IMR-90 (cell line): Measurements from ENCODE around the gene FOXD3. TPM values are rescaled to one million over a fixed set of nuclear protein-coding genes. Genes with fewer than 3 reads are reported as not detected.
A peak's percentile ranks its signal among the peaks of the same experiment; 100 is the strongest.

Experiments
- ATAC-seq: fragments of 200-7000 bp; cut with Tn5 transposase; 2 replicates; pipeline ENCODE4 v1.9.1; 2020; ENCODE audit warnings: low read depth, mild to moderate bottlenecking, moderate library complexity
- BruUV-seq: library from RNA; stranded (reverse); fragments of 400-500 nt; replicated peaks from 2 replicates; lab custom pipeline; 2021; lab: Mats Ljungman, UMichigan
- CTCF ChIA-PET: fragments of 300-600 bp; formaldehyde crosslinking; extraction: SDS; loops from one replicate; lab custom pipeline; 2021; ENCODE audit warnings: antibody characterized with exemption; lab: Yijun Ruan, JAX
- POLR2A ChIA-PET: fragments of 300-600 bp; sonication (Branson Sonifier 250); formaldehyde crosslinking; loops from one replicate; lab custom pipeline; 2022; ENCODE audit warnings: antibody characterized with exemption; ENCODE audit not compliant: unreplicated experiment; lab: Charles Lee
- DNase-seq: peaks from one replicate; pipeline ENCODE4 v3.0.0; 2013
- H2AFZ ChIP-seq: replicated peaks from 2 replicates; pipeline ENCODE3; 2013; ENCODE audit warnings: low read length, mild to moderate bottlenecking; ENCODE audit not compliant: poor library complexity
- H2AK5ac ChIP-seq: 2 replicates; pipeline ENCODE4 v1.6.1; 2013; ENCODE audit warnings: low read depth, low read length, inconsistent platforms
- H2AK9ac ChIP-seq: replicated peaks from 2 replicates; pipeline ENCODE3; 2013; ENCODE audit warnings: mild to moderate bottlenecking, low read depth, low read length, moderate library complexity; ENCODE audit not compliant: poor library complexity
- H2BK120ac ChIP-seq: 2 replicates; pipeline ENCODE4 v1.6.1; 2013; ENCODE audit warnings: low read depth, low read length, inconsistent platforms
- H2BK15ac ChIP-seq: 3 replicates; pipeline ENCODE4 v1.6.1; 2013; ENCODE audit warnings: low read depth, low read length, inconsistent platforms
- H2BK20ac ChIP-seq: 2 replicates; pipeline ENCODE4 v1.6.1; 2013; ENCODE audit warnings: low read depth, mild to moderate bottlenecking, inconsistent platforms, low read length, moderate library complexity
- H2BK5ac ChIP-seq: 2 replicates; pipeline ENCODE4 v1.6.1; 2013; ENCODE audit warnings: mild to moderate bottlenecking, low read depth, low read length, inconsistent platforms; ENCODE audit not compliant: poor library complexity, severe bottlenecking
- H3K14ac ChIP-seq: replicated peaks from 2 replicates; pipeline ENCODE4 v1.6.1; 2013; ENCODE audit warnings: low read depth, low read length, inconsistent platforms
- H3K18ac ChIP-seq: 2 replicates; pipeline ENCODE4 v1.6.1; 2013; ENCODE audit warnings: low read depth, low read length, control low read depth
- H3K23ac ChIP-seq: 2 replicates; pipeline ENCODE4 v1.6.1; 2013; ENCODE audit warnings: low read depth, low read length, inconsistent platforms
- H3K27ac ChIP-seq: 2 replicates; pipeline ENCODE4 v1.5.1; 2013; ENCODE audit warnings: mild to moderate bottlenecking, control low read depth, low read length; ENCODE audit not compliant: insufficient read depth
- H3K27me3 ChIP-seq: 2 replicates; pipeline ENCODE4 v1.6.1; 2013; ENCODE audit warnings: low read length; ENCODE audit not compliant: control insufficient read depth, insufficient read depth
- H3K36me3 ChIP-seq: 2 replicates; pipeline ENCODE4 v1.6.1; 2013; ENCODE audit warnings: low read length, mixed read lengths; ENCODE audit not compliant: control insufficient read depth, insufficient read depth
- H3K4ac ChIP-seq: 2 replicates; pipeline ENCODE4 v1.6.1; 2013; ENCODE audit warnings: low read depth, low read length, inconsistent platforms
- H3K4me1 ChIP-seq: 2 replicates; pipeline ENCODE4 v1.6.1; 2013; ENCODE audit warnings: low read length, mixed read lengths; ENCODE audit not compliant: control insufficient read depth, insufficient read depth
- H3K4me2 ChIP-seq: 2 replicates; pipeline ENCODE4 v1.6.1; 2013; ENCODE audit warnings: low read depth, mild to moderate bottlenecking, control low read depth, low read length, moderate library complexity
- H3K4me3 ChIP-seq: 2 replicates; pipeline ENCODE4 v1.5.1; 2013; ENCODE audit warnings: low read depth, mild to moderate bottlenecking, control low read depth, low read length, moderate library complexity; ENCODE audit not compliant: insufficient read depth
- H3K56ac ChIP-seq: 2 replicates; pipeline ENCODE4 v1.6.1; 2013; ENCODE audit warnings: low read length, inconsistent platforms; ENCODE audit not compliant: insufficient read depth; ENCODE audit errors: extremely low read depth
- H3K79me1 ChIP-seq, 2 experiments: 2 replicates each; pipeline ENCODE4 v1.6.1; 2013; ENCODE audit warnings: low read length in 2 of 2, inconsistent platforms in 1 of 2, low read depth in 1 of 2
- H3K9ac ChIP-seq: 2 replicates; pipeline ENCODE4 v1.6.1; 2013; ENCODE audit warnings: low read depth, low read length, control low read depth
- H3K9me1 ChIP-seq: 2 replicates; pipeline ENCODE4 v1.6.1; 2013; ENCODE audit warnings: low read length, inconsistent platforms; ENCODE audit not compliant: insufficient read depth
- H3K9me3 ChIP-seq: 2 replicates; pipeline ENCODE4 v1.6.1; 2013; ENCODE audit warnings: low read length; ENCODE audit not compliant: control insufficient read depth, insufficient read depth
- H4K20me1 ChIP-seq: 2 replicates; pipeline ENCODE4 v1.6.1; 2013; ENCODE audit warnings: low read length, inconsistent platforms; ENCODE audit not compliant: insufficient read depth
- H4K5ac ChIP-seq: 2 replicates; pipeline ENCODE4 v1.6.1; 2013; ENCODE audit warnings: mild to moderate bottlenecking, low read depth, low read length, control low read depth
- H4K8ac ChIP-seq, 2 experiments: 2 replicates each; pipeline ENCODE4 v1.6.1; 2013; ENCODE audit warnings: low read depth in 2 of 2, low read length in 2 of 2, control low read depth in 1 of 2, inconsistent platforms in 1 of 2
- H4K91ac ChIP-seq: 2 replicates; pipeline ENCODE4 v1.6.1; 2013; ENCODE audit warnings: low read depth, low read length, inconsistent platforms; ENCODE audit not compliant: insufficient read depth
- CEBPB ChIP-seq: IDR thresholded peaks from 2 replicates; pipeline ENCODE4 v1.6.1; 2012; ENCODE audit warnings: low read depth, low read length, improper control_type of control experiment
- MAFK ChIP-seq: IDR thresholded peaks from 2 replicates; pipeline ENCODE4 v1.6.1; 2012; ENCODE audit warnings: low read depth, low read length, improper control_type of control experiment
- MAZ ChIP-seq: IDR thresholded peaks from 2 replicates; pipeline ENCODE4 v1.6.1; 2012; ENCODE audit warnings: low read depth, mild to moderate bottlenecking, low read length, improper control_type of control experiment, moderate library complexity, borderline replicate concordance
- NFE2L2 ChIP-seq: fragments of 150-350 bp; IDR thresholded peaks from 2 replicates; pipeline ENCODE4 v1.6.1; 2016; ENCODE audit warnings: low read depth, mild to moderate bottlenecking, low read length
- POLR2A ChIP-seq: IDR thresholded peaks from 2 replicates; pipeline ENCODE4 v1.6.1; 2012; ENCODE audit warnings: mild to moderate bottlenecking, low read depth, low read length
- RAD21 ChIP-seq: IDR thresholded peaks from 2 replicates; pipeline ENCODE4 v1.6.1; 2012; ENCODE audit warnings: low read length, improper control_type of control experiment
- RCOR1 ChIP-seq: IDR thresholded peaks from 2 replicates; pipeline ENCODE4 v1.6.1; 2012; ENCODE audit warnings: mild to moderate bottlenecking, low read length, improper control_type of control experiment; ENCODE audit not compliant: insufficient replicate concordance
- WGBS, 2 experiments: methylation state at CpG; one replicate each; pipeline versions ENCODE4 v1.1.5 to v1.1.7; 2013; ENCODE audit warnings: missing lambda C conversion rate in 2 of 2; ENCODE audit not compliant: insufficient read length in 1 of 2; ENCODE audit errors: extremely low coverage in 2 of 2; 5-methylcytosine and 5-hydroxymethylcytosine counted together
- dilution Hi-C: fragments of 300-500 bp; cut with HindIII; formaldehyde crosslinking; loops from one replicate; pipeline ENCODE4 v1.14.3; 2018; ENCODE audit warnings: low sequenced_read_pairs; ENCODE audit not compliant: unreplicated experiment
- in situ Hi-C: fragments of 300-500 bp; cut with MboI; formaldehyde crosslinking; loops from 3 replicates; pipeline ENCODE4 v1.14.3; 2019; ENCODE audit warnings: low sequenced_read_pairs, inconsistent platforms, mixed read lengths
- intact Hi-C: fragments of 100-400 bp; cut with micrococcal nuclease; formaldehyde crosslinking; loops from 2 replicates; pipeline ENCODE4 v1.10.0; 2022
- polyA plus RNA-seq, 3 experiments: library from polyadenylated mRNA; depleted of rRNA; stranded (reverse); fragments of >200 nt; gene quantifications; 2 replicates each; pipeline ENCODE4 v1.2.3, GENCODE V29; 2012; ENCODE audit warnings: low replicate concordance in 1 of 3
- total RNA-seq: library from RNA; depleted of rRNA; stranded (reverse); fragments of >200 nt; gene quantifications from 2 replicates; pipeline ENCODE4 v1.2.3, GENCODE V29; 2012

Gene FOXD3
- total and polyA plus RNA-seq, 2 of the 4 experiments (the other 2 are of a cell fraction), result not detected

- Histone ChIP-seq H2BK15ac (no peak overlapping the region), H4K5ac (no peak overlapping the region), H2BK120ac (no peak overlapping the region), H3K36me3 (no peaks in the 10 kb centered on the region), H3K4me1 (no peaks in the 10 kb centered on the region), H3K4me2 (no peak overlapping the region), H4K91ac (no peak overlapping the region), H4K20me1 (0 out of 2 replicates have a peak, but pooled peaks cover 5% of the 10 kb centered on the region), H2BK5ac (no peak overlapping the region), H2AK9ac (no peak overlapping the region), H3K9me3 (peaks cover 28% of the 10 kb centered on the region), H3K56ac (no peak overlapping the region), H3K23ac (no peak overlapping the region), H2AK5ac (no peak overlapping the region), H3K9me1 (no peaks in the 10 kb centered on the region), H4K8ac (no peak overlapping the region), H3K27me3 (peaks cover 65% of the 10 kb centered on the region), H3K27ac (no peak overlapping the region), H3K4me3 (no peak overlapping the region), H3K9ac (no peak overlapping the region), H3K79me1 (no peaks in the 10 kb centered on the region), H2AFZ (peak overlapping the region; percentile 68), H3K18ac (no peak overlapping the region), H2BK20ac (no peak overlapping the region), H3K4ac (no peak overlapping the region), H3K14ac (no peak overlapping the region)
- ATAC-seq (no peak), DNase-seq (no peak)
- WGBS, 2 experiments, result 21% methylated on average over 17 of the region's 24 CpGs; no CpG with 5 or more reads in 1 of the 2 experiments
- BruUV-seq, result no TSS peak
- ChIA-PET POLR2A (no interaction called here), CTCF (no interaction called here)
- in situ Hi-C loops, result loop anchor here (25.0 kb wide), 1 partner anchor 946 kb away; no protein-coding TSS in a partner anchor
- intact Hi-C loops, result no loop called here
- TF ChIP-seq CEBPB (no peak), POLR2A (no peak), NFE2L2 (no peak), MAFK (no peak), MAZ (no peak), RCOR1 (no peak), RAD21 (no peak)
- dilution Hi-C loops, result no loop called here
These were observed 5.8 kb upstream of the FOXD3 start for GRCh38 chr1:63316598-63316983.
